Stimulated activated CD8-positive, alpha-beta memory T cell treated with anti-CD3 and anti-CD28 coated beads, Interleukin-4, amount 100 ng/mL, for 1 hour (primary cell): ENCODE data around the gene BCKDK.

ENCODE experiments used
- DNase-seq, 2 donors: peaks; one replicate each; pipeline ENCODE4 v3.0.0-alpha.2; 2020; ENCODE audit warnings: low read depth in 2 of 2, low spot score in 1 of 2

The BCKDK gene

DNA sequence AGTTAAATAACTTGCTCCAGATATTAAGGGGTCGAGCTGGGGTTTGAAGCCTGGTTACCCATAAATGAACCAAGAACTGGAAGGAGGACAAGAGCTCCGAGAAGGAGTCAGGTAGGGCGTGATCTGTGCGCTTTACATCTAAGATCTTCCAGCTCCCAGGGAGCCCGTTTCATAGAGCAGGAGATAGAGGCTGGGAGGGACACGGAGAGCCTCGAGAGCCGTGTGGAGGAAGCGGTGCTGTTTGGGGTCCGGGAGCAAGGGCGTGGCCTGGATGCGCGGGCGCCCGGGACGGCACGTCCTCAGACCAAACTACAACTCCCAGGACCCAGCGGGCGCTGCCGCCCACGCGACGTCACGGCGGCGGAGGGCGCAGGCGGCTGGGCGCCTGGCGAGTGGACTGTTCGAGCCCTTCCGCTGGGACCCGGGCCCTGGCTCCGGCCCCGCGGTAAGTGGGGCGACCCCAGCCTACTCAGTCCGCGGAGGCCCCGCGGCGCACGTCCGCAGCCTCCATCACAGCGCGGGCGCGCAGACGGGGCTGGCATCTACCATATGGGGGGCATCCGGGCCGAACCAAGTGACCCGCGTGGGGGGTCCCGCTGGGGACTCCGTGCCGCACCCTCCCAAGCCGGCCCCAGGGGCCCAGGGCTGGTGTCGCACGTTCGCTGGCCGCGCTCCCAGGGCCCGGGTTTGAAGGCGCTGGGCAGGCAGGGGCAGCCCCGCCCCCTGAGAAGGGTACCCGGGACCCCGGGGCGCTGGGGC is at the start of gene BCKDK:
Gene BCKDK (plus strand): TSS at position 352 of the 759 bp plus-strand sequence. CDS start 838 bp downstream, outside the sequence.
- DNase-seq, result peak in 1 of 2 donors; percentile 29

DNA sequence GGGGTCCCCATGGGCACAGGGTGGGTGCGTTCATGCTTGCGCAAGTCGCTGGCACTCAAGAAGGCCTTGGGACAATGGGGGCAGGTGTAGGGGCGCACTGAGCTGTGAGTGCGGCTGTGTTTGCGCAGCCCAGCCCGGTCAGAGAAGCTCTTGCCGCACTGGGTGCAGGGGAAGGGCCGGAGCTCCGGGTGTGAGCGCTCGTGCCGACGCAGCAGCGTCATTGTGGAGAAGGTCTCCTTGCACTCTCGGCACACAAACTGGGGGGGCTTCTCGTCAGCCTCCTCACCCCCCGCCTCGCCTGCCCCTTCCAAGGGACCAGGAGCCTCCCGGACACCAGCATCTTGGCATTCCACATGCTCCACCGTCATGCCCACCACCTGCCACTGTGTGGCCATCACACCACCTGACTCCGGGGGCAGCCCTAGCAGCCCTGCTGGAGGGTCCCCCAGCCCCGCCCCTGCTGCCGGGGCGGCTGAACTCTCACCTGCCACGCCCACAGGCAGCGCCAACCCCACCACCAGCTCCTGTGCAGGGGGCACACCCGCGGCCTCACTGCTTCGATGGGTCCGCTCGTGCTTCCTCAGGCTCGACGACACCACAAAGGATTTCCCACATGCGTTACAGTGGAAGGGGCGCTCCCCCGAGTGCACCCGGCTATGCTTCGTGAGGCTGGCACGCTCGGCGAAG is 46.9 kb upstream of the BCKDK start:
- DNase-seq, result no peak

GRCh38 chr16:31061813-31062440 is 46.3 kb upstream of the BCKDK start:
- DNase-seq, result no peak

DNA sequence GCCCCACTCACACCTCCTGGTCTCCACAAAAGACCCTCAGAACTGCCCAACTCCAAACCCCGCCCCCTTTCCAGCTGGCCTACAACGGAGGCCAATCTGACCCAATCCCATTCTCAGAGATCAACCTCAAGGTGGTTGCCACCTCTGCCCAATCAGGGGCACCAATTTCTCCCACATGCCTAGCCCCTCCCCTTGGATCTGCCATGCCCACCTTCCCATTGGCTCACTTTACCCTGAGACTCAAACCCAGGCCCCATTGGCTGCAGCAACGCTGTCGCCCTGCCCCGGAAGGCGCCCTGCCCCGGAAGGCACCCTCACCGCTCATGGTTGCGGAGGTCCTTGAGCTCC is 44.7 kb upstream of the BCKDK start:
- no peak for DNase-seq

DNA sequence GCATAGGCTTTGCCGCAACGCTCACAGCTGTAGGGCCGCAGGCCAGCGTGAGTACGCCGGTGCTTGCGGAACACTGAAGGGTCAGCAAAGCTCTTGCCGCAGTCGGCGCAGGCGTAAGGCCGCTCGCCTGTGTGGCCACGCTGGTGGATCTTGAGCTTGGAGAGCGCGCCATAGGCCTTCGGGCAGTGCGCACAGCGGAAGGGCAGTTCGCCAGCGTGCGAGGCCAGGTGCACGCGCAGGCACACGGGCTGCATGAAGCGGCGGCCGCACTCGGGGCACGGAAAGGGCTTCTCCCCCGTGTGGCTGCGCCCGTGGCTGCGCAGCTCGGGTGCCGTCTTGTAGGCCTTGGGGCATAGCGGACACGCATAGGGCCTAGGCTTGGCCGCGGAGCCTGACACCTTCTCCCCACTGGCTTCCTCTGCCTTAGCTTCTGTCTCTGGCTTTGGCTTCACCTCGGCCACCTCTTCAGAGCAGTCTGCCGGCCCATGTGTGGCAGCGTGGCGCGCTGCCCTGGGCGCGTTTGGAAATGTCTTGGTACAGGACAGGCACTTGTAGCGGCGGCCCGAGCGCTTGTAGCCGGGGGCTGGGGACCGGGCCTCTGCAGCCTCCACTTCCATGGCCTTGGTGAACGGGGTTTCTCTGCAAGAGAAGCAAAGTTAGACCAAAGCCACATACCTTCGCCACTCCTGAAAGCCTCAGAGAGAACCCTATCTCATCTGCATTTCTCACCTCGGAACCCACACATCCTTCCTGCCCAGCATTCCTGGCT is 44.2 kb upstream of the BCKDK start:
- no peak for DNase-seq

GRCh38 chr16:31064882-31065461 is 43.2 kb upstream of the BCKDK start:
- DNase-seq, result no peak

DNA sequence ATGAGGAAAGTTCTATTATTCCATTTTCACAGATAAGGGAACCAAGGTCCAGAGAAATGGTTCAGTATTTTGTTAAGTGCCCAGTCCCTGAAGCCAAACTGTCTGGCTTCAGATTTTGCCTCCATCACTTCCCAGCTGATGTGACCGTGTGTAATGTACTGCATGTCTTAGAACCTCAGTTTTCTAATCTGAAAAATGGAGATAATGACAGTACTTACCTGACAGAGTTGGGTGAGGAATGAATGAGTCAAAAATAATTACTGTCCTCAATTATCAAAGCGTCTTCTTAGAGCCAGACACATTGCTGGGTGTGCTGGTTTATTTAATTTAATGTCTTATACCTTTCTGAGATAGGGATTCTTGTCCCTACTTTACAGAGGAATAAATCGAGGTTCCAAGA is 40.8 kb upstream of the BCKDK start:
- DNase-seq, result no peak

DNA sequence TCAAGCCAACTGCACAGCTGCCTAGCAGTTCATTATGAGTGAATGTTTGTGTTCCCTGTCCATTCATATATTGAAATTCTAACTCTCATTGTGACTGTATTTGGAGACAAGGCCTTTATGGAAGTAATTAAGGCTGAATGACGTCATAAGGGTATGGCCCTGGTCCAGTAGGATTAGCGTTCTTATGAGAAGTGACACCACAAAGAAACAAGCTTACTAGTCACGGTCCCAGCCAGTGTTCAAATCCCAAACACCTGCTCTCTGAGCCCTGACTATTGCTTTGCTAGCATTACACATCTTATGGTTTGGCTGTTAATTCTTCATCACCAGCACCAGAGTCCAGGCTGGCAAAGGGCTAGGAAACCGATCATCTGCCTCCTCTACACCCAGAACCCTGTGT is 36.3 kb upstream of the BCKDK start:
- no peak for DNase-seq

DNA sequence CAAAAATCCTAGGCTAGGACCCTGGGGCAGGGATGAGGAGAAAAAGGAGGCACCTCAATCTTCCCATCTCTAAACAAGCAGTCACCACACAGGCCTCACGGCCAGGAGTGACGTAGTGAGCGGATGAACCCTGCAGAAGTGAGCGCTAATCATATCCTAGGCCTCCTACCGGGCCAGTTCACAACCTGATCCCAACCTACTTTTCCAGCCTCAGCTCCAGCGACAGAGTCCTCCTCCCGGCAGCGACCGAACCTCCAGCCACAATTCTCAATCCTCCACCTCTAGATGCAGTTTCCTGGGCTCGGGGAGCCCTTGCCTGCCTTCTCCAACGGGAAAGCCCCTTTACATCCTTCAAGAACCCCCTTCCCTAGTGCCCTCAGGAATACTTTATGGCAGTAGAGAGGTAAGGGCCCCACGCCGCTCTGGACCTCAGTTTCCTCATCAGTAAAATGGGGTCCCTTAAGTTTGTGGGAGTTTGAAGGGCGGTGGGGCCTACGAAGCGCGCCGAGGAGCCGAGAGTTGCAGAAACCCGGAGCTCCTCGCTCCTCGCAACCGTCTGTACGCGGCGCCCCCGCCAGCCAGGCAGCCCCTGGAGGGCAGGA is 35.5 kb upstream of the BCKDK start:
- no peak for DNase-seq

GRCh38 chr16:31073142-31073969 is 34.8 kb upstream of the BCKDK start:
- peak; percentile 68 to 80 for DNase-seq

- DNase-seq, result peak; percentile 91 to 96
These were observed 34.0 kb upstream of the BCKDK start, which contains the start of the genes ZNF646 and ZNF668 for GRCh38 chr16:31073970-31074813. Gene ZNF646, plus strand, starts transcription at chr16:31074422. Its CDS starts 1,903 bp downstream, at chr16:31076325. Gene ZNF668, minus strand, starts transcription at chr16:31074240. Its CDS starts 9,781 bp downstream, at chr16:31064459.

GRCh38 chr16:31074814-31075183 is 33.4 kb upstream of the BCKDK start:
- DNase-seq, result no peak

DNA sequence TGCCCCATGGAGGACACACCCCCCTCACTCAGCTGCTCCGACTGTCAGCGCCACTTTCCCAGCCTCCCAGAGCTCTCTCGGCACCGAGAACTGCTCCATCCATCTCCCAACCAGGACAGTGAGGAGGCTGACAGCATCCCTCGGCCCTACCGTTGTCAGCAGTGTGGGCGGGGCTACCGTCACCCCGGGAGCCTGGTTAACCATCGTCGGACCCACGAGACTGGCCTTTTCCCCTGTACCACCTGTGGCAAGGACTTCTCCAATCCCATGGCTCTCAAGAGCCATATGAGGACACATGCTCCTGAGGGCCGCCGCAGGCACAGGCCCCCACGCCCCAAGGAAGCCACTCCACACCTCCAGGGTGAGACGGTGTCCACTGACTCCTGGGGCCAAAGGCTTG is 31.9 kb upstream of the BCKDK start:
- DNase-seq, result no peak

DNA sequence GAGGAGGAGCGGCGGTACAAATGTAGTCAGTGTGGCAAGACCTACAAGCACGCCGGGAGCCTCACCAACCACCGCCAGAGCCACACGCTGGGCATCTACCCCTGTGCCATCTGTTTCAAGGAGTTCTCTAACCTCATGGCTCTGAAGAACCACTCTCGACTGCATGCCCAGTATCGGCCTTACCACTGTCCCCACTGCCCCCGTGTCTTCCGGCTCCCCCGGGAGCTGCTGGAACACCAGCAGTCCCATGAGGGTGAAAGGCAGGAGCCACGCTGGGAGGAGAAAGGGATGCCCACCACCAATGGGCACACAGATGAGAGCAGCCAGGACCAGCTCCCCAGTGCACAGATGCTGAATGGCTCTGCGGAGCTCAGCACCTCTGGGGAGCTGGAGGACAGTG is 31.2 kb upstream of the BCKDK start:
- no peak for DNase-seq

GRCh38 chr16:31077592-31078396 is 30.4 kb upstream of the BCKDK start:
- no peak for DNase-seq

GRCh38 chr16:31078597-31079341 is 29.4 kb upstream of the BCKDK start:
- DNase-seq, result no peak

DNA sequence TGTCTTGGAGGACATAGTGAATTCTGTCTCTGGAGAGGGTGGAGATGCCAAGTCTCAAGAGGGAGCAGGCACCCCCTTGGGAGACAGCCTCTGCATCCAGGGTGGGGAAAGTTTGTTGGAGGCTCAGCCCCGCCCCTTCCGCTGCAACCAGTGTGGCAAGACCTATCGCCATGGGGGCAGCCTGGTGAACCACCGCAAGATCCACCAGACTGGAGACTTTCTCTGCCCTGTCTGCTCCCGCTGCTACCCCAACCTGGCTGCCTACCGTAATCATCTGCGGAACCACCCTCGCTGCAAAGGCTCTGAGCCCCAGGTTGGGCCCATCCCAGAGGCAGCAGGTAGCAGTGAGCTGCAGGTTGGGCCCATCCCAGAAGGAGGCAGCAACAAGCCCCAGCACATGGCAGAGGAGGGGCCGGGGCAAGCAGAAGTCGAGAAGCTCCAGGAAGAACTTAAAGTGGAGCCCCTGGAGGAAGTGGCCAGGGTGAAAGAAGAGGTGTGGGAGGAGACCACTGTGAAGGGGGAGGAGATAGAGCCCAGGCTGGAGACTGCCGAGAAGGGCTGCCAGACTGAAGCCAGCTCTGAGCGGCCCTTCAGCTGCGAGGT is 28.7 kb upstream of the BCKDK start:
- no peak for DNase-seq
